ENCODE results near the gene ZFP90. TPM values are rescaled to one million over a fixed set of nuclear protein-coding genes. Genes with fewer than 3 reads are reported as not detected.
"Not testable (repeated sequence)": the region's sequence is repeated elsewhere in the genome, so short reads cannot be mapped to it uniquely, and the experiment has no call there.

ZFP90 gene
- total RNA-seq, 1 donor, result 22.5 TPM

DNA sequence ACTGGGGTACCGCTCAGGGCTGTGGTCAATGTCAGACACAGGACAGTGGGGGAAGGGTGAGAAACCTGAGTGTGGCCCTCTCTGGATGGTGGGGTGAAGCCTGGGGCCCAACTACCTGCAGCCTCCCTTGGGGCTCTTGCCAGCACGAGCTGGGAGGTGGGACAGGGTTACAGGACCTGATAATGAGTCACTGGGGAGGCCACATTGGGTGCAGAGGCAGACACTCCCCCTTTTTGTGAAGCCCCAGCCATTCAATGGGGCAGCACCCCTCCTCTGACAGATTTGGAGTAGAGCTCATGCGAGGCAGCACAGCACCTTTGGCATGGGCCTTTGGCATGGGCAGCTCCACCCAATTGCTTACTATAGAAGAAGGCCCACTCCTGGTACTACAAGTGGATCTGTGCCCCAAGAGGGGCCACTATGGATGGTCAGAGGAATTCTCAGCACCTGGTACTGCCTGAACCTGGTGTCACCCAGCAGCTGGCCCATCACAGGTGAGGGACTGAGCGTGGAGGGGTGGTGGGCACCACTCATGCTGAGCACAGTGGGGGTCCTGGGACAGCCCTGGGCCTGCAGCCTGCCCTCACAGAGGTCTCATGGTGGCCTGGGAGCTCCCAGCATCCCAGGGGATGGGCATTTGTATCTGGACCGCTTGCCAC lies 45.5 kb upstream of the ZFP90 start:
- DNase-seq (ENCODE audit: low read depth), result no peak
- TF ChIP-seq, protein P1, sequence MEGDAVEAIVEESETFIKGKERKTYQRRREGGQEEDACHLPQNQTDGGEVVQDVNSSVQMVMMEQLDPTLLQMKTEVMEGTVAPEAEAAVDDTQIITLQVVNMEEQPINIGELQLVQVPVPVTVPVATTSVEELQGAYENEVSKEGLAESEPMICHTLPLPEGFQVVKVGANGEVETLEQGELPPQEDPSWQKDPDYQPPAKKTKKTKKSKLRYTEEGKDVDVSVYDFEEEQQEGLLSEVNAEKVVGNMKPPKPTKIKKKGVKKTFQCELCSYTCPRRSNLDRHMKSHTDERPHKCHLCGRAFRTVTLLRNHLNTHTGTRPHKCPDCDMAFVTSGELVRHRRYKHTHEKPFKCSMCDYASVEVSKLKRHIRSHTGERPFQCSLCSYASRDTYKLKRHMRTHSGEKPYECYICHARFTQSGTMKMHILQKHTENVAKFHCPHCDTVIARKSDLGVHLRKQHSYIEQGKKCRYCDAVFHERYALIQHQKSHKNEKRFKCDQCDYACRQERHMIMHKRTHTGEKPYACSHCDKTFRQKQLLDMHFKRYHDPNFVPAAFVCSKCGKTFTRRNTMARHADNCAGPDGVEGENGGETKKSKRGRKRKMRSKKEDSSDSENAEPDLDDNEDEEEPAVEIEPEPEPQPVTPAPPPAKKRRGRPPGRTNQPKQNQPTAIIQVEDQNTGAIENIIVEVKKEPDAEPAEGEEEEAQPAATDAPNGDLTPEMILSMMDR (IDR thresholded peaks at IDR 0.05; ENCODE audit: insufficient read depth, low read depth, low read length), result no peak
- H3K4me3 ChIP-seq (ENCODE audit: low read depth, low read length), result no peak overlapping the region

DNA sequence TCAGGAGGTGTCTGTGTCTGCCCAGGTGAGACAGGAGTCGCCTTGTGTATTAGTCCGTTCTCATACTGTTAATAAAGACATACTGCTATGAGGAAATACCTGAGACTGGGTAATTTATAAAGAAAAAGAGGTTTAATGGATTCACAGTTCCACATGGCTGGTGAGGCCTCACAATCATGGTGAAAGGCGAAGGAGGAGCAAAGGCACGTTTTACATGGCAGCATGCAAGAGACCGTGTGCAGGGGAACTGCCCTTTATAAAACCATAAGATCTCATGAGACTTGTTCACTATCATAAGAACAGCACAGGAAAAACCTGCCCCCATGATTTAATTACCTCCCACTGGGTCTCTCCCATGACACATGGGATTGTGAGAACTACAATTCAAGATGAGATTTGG lies 44.8 kb upstream of the ZFP90 start:
- H3K4me3 ChIP-seq (ENCODE audit: low read depth, low read length); DNase-seq (ENCODE audit: low read depth): not testable (repeated sequence)

DNA sequence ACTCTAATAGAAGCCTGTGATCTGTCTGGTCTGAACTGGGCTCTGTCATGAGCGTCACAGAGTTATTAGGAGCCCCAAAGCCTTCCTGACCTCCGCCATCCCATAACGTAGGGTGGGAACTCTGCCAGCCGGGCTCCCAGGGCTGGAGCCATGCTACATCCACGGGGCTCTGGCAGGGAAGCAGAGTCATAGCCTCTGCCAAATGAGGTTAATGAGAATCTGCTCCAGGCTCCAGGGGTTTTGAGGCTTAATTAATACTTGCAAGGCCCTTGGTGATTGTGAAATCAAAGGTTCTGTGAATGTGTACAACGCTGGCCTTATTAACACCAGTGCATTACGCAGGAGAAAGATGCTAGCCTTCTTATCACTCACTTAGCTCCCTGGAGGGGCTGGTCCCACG lies 42.4 kb upstream of the ZFP90 start:
- peak; percentile 4 for DNase-seq (ENCODE audit: low read depth)
- H3K4me3 ChIP-seq (ENCODE audit: low read depth, low read length), result no peak overlapping the region
- TF ChIP-seq, protein P1 (IDR thresholded peaks at IDR 0.05; ENCODE audit: insufficient read depth, low read depth, low read length), result no peak

DNA sequence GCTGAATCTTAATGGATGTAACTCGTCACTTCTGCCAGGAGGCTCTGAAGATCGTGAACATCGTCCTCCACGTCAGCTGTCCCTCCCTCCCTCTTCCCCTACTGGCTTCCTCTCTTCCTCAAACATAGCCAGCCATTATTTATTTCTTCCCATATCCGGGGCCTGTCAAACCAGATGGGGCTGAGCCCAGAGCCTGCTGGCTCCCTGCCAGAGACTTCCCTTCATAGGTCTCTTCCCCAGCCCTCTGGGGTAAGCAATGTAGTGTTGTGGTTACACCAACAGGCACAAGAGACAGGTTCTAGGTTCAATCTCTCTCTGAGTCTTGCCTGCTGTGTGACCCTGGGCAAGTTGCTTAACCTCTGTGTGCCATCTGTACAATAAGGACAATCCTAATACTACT lies 40.1 kb upstream of the ZFP90 start:
- H3K4me3 ChIP-seq (ENCODE audit: low read depth, low read length), result no peak overlapping the region
- no peak for DNase-seq (ENCODE audit: low read depth)
- TF ChIP-seq, protein P1 (IDR thresholded peaks at IDR 0.05; ENCODE audit: insufficient read depth, low read depth, low read length), result no peak

DNA sequence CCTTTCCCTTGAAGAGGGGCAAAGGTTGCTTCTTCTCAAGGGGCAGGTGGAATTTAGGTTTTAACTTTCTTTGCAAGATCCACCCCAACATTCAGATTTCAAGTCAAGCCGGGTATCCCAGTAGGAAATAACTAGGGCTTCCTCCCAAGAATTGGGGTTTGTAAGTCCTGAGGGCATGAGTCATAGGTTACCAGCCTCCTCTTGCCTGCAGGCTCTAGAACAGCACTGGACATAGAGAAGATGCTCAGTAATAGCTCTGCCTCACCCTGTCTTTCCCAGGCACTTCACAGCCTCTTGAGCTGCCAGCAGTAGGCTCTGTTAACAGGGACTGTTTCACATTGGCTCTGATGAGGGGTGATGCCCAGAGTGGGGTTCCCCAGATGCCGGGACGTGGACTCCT lies 35.8 kb upstream of the ZFP90 start:
- no peak overlapping the region for H3K4me3 ChIP-seq (ENCODE audit: low read depth, low read length)
- TF ChIP-seq, protein P1 (IDR thresholded peaks at IDR 0.05; ENCODE audit: insufficient read depth, low read depth, low read length), result no peak
- no peak for DNase-seq (ENCODE audit: low read depth)

DNA sequence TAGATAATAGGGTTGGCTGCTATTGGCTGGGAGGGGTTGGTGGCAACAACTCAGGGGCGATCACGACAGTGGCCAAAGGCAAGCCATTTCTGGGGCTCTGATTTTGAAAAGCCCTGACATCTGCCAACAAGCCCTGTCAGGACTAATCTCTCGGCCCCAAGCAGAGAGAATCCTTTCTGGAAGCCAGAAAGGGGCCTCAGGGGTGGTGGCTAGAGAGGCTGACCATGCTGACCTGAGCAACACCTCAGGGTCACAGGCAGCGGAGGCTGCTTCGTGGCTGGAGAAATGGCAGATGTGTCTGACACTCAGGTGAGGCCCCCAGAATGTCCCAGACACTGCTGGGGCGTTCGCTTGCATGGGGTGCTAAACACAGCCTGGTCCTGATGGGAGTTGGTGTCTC lies 35.0 kb upstream of the ZFP90 start:
- H3K4me3 ChIP-seq (ENCODE audit: low read depth, low read length), result no peak overlapping the region
- no peak for DNase-seq (ENCODE audit: low read depth)
- TF ChIP-seq, protein P1 (IDR thresholded peaks at IDR 0.05; ENCODE audit: insufficient read depth, low read depth, low read length), result no peak

DNA sequence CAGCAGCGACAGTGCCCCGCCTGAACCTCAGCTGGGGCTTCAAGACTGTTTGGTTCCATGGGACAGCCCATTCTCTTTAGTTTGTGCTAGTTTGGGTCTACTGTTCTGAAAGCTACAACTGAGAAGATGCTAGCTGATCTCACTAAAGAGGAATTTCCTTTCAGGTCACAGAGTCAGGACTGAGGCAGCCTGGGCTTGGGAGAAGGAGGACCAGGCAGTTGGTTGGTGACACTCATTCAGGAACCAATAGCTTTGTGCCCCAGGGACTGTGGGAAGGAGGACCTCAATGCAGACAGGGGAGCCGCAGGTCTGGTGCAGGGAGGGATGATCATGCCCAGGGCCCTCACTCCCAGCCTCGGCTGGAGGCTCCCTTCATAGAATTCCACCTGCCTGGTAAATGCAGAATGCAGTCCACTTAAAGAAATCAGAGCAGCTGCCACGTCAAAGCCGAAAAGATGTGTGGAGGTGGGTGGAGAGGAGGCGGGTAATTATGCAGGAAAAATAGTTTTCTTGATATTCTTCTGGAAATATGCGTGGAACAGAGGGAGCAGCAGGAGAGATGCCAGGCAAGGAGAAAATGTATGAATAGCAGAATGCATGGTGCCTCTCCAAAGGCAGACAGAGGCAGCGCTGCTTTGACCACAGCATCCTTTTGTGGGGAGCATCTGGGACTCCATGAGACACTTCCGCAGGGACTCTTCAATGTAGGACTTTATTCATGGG lies 32.6 kb upstream of the ZFP90 start:
- no peak overlapping the region for H3K4me3 ChIP-seq (ENCODE audit: low read depth, low read length)
- TF ChIP-seq, protein P1 (IDR thresholded peaks at IDR 0.05; ENCODE audit: insufficient read depth, low read depth, low read length), result no peak
- DNase-seq (ENCODE audit: low read depth), result no peak
